HepG2 (cell line): ENCODE measurements around the gene CDO1. TPM values are rescaled to one million over a fixed set of nuclear protein-coding genes. Genes with fewer than 3 reads are reported as not detected.

Experiments
- ATAC-seq: fragments of 200-7000 bp; cut with Tn5 transposase; 3 replicates; pipeline ENCODE4 v1.9.1; 2020; ENCODE audit warnings: mild to moderate bottlenecking, moderate library complexity
- BruUV-seq: library from RNA; stranded (reverse); fragments of 400-500 nt; replicated peaks from 2 replicates; lab custom pipeline; 2021; lab: Mats Ljungman, UMichigan
- CTCF ChIA-PET: fragments of 300-600 bp; formaldehyde crosslinking; extraction: SDS; loops from one replicate; lab custom pipeline; 2021; ENCODE audit warnings: low total read pairs, inconsistent platforms, low intra/inter-chr PET ratio; lab: Yijun Ruan, JAX
- POLR2A ChIA-PET: fragments of 350-600 bp; sonication (Branson Sonifier 250); formaldehyde crosslinking; loops from one replicate; lab custom pipeline; 2020; ENCODE audit warnings: antibody characterized with exemption, inconsistent platforms; lab: Yijun Ruan, JAX
- DNase-seq: peaks from one replicate; pipeline ENCODE4 v3.0.0-alpha.2; 2015; ENCODE audit warnings: low spot score
- FAIRE-seq: peaks from 3 replicates; lab custom pipeline; 2011; peaks lifted over from hg19 to GRCh38; lab: Jason Lieb, UNC
- H2AFZ ChIP-seq: one replicate; pipeline ENCODE4 v1.6.1; 2011; ENCODE audit warnings: low read length, inconsistent platforms
- H3K27ac ChIP-seq: fragments of 300-600 bp; 3 replicates; pipeline ENCODE4 v1.8.0; 2011; ENCODE audit warnings: mixed run types, mild to moderate bottlenecking, mixed read lengths, low read length, inconsistent platforms; ENCODE audit not compliant: insufficient read depth; ENCODE audit errors: extremely low read length
- H3K27me3 ChIP-seq, 2 experiments: fragments of 200-600 bp in 1 of 2; 2 replicates in 1 of 2; 3 replicates in 1 of 2; pipeline versions ENCODE4 v1.6.0 to v1.8.0; 2011; ENCODE audit warnings: low read length in 2 of 2, mild to moderate bottlenecking in 2 of 2, moderate library complexity in 2 of 2, inconsistent platforms in 1 of 2; ENCODE audit not compliant: insufficient read depth in 2 of 2, control insufficient read depth in 1 of 2
- H3K36me3 ChIP-seq, 2 experiments: fragments of 200-600 bp in 1 of 2; replicated peaks in 1 of 2; 2 replicates in 1 of 2; 3 replicates in 1 of 2; pipeline versions ENCODE4 v1.5.1 to v1.8.0; 2011; ENCODE audit warnings: low read length in 2 of 2, inconsistent platforms in 1 of 2; ENCODE audit not compliant: insufficient read depth in 2 of 2, control insufficient read depth in 1 of 2
- H3K4me1 ChIP-seq: 2 replicates; pipeline ENCODE4 v1.5.1; 2012; ENCODE audit warnings: low read length, inconsistent platforms; ENCODE audit not compliant: insufficient read depth
- H3K4me2 ChIP-seq: 2 replicates; pipeline ENCODE4 v1.6.0; 2011; ENCODE audit warnings: low read depth, low read length, inconsistent platforms
- H3K4me3 ChIP-seq, 3 experiments: fragments of 200-600 bp in 1 of 3; sonication (generic), shearing (Covaris generic) in 1 of 3; replicated peaks in 1 of 3; 2 replicates each; pipeline ENCODE4 v1.5.1; 2011 to 2016; ENCODE audit warnings: low read length in 3 of 3, inconsistent platforms in 2 of 3, low read depth in 2 of 3, mild to moderate bottlenecking in 2 of 3, control low read depth in 1 of 3, mixed read lengths in 1 of 3; ENCODE audit not compliant: insufficient read depth in 1 of 3
- H3K79me2 ChIP-seq: one replicate; pipeline ENCODE4 v1.6.1; 2011; ENCODE audit warnings: low read length, inconsistent platforms; ENCODE audit not compliant: insufficient read depth
- H3K9ac ChIP-seq: 2 replicates; pipeline ENCODE4 v1.6.0; 2011; ENCODE audit warnings: mild to moderate bottlenecking, low read depth, low read length, inconsistent platforms; ENCODE audit not compliant: insufficient read depth
- H3K9me3 ChIP-seq: 2 replicates; pipeline ENCODE4 v1.5.1; 2012; ENCODE audit warnings: mild to moderate bottlenecking, low read length
- H4K20me1 ChIP-seq: 2 replicates; pipeline ENCODE4 v1.6.0; 2011; ENCODE audit warnings: inconsistent platforms, mild to moderate bottlenecking, low read length, moderate library complexity; ENCODE audit not compliant: insufficient read depth
- BCL6 ChIP-seq: IDR thresholded peaks from 2 replicates; pipeline ENCODE4 v1.6.1; 2016; ENCODE audit warnings: missing genetic modification reagents, missing compliant biosample characterization
- BRD4 ChIP-seq: sonication (generic); formaldehyde crosslinking; IDR thresholded peaks from 2 replicates; pipeline ENCODE4 v1.4.0; 2020; ENCODE audit warnings: missing genetic modification reagents
- CREB1 ChIP-seq, 2 experiments: fragments of 450-650 bp in 1 of 2; IDR thresholded peaks; 2 replicates each; pipeline ENCODE4 v1.6.1; 2016 to 2017; ENCODE audit warnings: control low read depth in 1 of 2, mild to moderate bottlenecking in 1 of 2, missing compliant biosample characterization in 1 of 2, missing genetic modification characterization in 1 of 2
- FOXP4 ChIP-seq: sonication (generic); formaldehyde crosslinking; IDR thresholded peaks from 2 replicates; pipeline ENCODE4 v1.4.0; 2020; ENCODE audit warnings: missing genetic modification reagents
- GABPA ChIP-seq, 2 experiments: IDR thresholded peaks; 2 replicates each; pipeline ENCODE4 v1.6.1; 2011 to 2016; ENCODE audit warnings: low read depth in 2 of 2, low read length in 1 of 2, missing biosample characterization in 1 of 2, missing genetic modification characterization in 1 of 2
- HIC2 ChIP-seq: sonication (generic); formaldehyde crosslinking; IDR thresholded peaks from 2 replicates; pipeline ENCODE4 v1.9.0; 2022; ENCODE audit warnings: low read depth, missing genetic modification reagents
- HMG20B ChIP-seq: conservative IDR thresholded peaks from 2 replicates; pipeline ENCODE4 v1.6.1; 2016; ENCODE audit warnings: missing genetic modification reagents, missing compliant biosample characterization
- KAT7 ChIP-seq: IDR thresholded peaks from 2 replicates; pipeline ENCODE4 v1.6.1; 2018; ENCODE audit warnings: borderline replicate concordance, missing compliant biosample characterization
- SMC3 ChIP-seq: IDR thresholded peaks from 2 replicates; pipeline ENCODE4 v1.6.1; 2011; ENCODE audit warnings: low read length, improper control_type of control experiment
- ZBTB44 ChIP-seq: sonication (generic); formaldehyde crosslinking; IDR thresholded peaks from 2 replicates; pipeline ENCODE4 v1.4.0; 2020; ENCODE audit warnings: missing genetic modification reagents
- ZGPAT ChIP-seq: IDR thresholded peaks from 2 replicates; pipeline ENCODE4 v1.6.1; 2016; ENCODE audit warnings: mild to moderate bottlenecking
- ZNF138 ChIP-seq: sonication (generic); formaldehyde crosslinking; IDR thresholded peaks from 2 replicates; pipeline ENCODE4 v1.5.0; 2020; ENCODE audit warnings: mild to moderate bottlenecking, low read depth, missing genetic modification reagents
- ZNF24 ChIP-seq: fragments of 450-650 bp; IDR thresholded peaks from 2 replicates; pipeline ENCODE4 v1.6.1; 2017; ENCODE audit warnings: antibody characterized with exemption, mild to moderate bottlenecking
- ZNF605 ChIP-seq: sonication (generic); formaldehyde crosslinking; IDR thresholded peaks from 2 replicates; pipeline ENCODE4 v1.8.0; 2022; ENCODE audit warnings: mild to moderate bottlenecking, missing genetic modification reagents
- ZNF850 ChIP-seq: sonication (generic); formaldehyde crosslinking; conservative IDR thresholded peaks from 2 replicates; pipeline ENCODE4 v1.9.0; 2021; ENCODE audit warnings: mild to moderate bottlenecking, missing genetic modification reagents
- WGBS: methylation state at CpG from one replicate; pipeline ENCODE4 v1.1.6; 2017; ENCODE audit warnings: low lambda C conversion rate; 5-methylcytosine and 5-hydroxymethylcytosine counted together
- in situ Hi-C: cut with HindIII; loops from 2 replicates; pipeline ENCODE4 v1.10.0; 2017; ENCODE audit warnings: low pct_unique_long_range_greater_than_20kb; ENCODE audit not compliant: extremely low pct_ligation_motif_present
- intact Hi-C: fragments of 100-400 bp; cut with micrococcal nuclease; formaldehyde crosslinking; loops from one replicate; pipeline ENCODE4 v1.10.0; 2022; ENCODE audit not compliant: unreplicated experiment
- polyA plus RNA-seq, 8 experiments: library from polyadenylated mRNA; depleted of rRNA in 3 of 8; stranded (reverse) in 7 of 8; unstranded in 1 of 8; fragments of >200 nt; fragmentation: Illumina TruSeq in 4 of 8; extraction: Trizol in 4 of 8; gene quantifications; 2 replicates each; pipeline versions ENCODE4 v1.2.1 to v1.2.3, GENCODE V29; 2011 to 2016; ENCODE audit warnings: low read depth in 4 of 8, missing spikeins in 1 of 8, mixed read lengths in 1 of 8; ENCODE audit not compliant: insufficient read depth in 1 of 8
- total RNA-seq, 5 experiments: library from RNA; depleted of rRNA; stranded (reverse); fragments of >200 nt; fragmentation: Illumina TruSeq; extraction: Trizol; gene quantifications; 2 replicates each; pipeline ENCODE4 v1.2.3, GENCODE V29; 2016; ENCODE audit warnings: low read depth in 1 of 5
- TF ChIP-seq, protein P1 (sequence below): IDR thresholded peaks from 2 replicates; pipeline ENCODE4 v1.6.1; 2016; ENCODE audit warnings: mild to moderate bottlenecking, missing biosample characterization, missing genetic modification reagents

Gene CDO1
- total and polyA plus RNA-seq, 2 of the 13 experiments (the other 11 are each of a cell fraction or from before 2014, with no cell fraction given), result 3.2 to 4.4 TPM

DNA sequence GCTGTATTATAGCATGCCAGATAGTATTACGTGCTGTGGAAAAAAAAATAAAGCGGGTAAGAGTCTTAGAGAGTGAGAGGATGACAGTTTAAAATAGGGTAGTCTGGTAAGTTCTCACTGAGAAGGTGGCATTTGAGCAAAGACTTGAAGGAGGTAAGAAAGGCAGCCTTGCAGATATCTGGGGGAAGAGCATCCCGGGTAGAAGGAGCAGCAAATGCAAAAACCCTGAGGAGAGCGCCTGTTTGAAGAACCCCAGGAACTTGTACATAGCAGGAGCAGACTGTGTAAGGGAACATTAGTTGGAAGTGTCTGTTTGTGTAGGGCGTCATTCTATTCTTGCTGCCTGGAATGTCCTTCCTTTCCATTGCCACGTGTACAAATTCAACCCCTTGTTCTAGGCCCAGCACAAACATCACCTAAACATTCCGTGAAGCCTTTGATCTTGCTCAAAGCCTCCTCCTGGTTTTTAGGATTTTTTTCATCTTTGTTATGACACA is 27.9 kb upstream of the CDO1 start:
- peak; percentile 7; the same call in 1 of the 3 replicates for ATAC-seq
- Histone ChIP-seq H3K79me2 (peaks cover 91% of the 10 kb centered on the region), H3K9me3 (no peaks in the 10 kb centered on the region), H2AFZ (no peak overlapping the region), H3K4me1 (peaks cover 61% of the 10 kb centered on the region), H3K4me2 (peak overlapping the region; percentile 77), H3K4me3 (peak overlapping the region; percentile 18 to 98 (median 91)), H3K27ac (peak overlapping the region; percentile 60), H3K27me3 (no peaks in the 10 kb centered on the region; a peak in 1 of 5 replicates), H4K20me1 (peaks cover under 1% of the 10 kb centered on the region), H3K36me3 (no peaks in the 10 kb centered on the region), H3K9ac (peak overlapping the region; percentile 94)
- ChIA-PET POLR2A (no interaction called here), CTCF (no interaction called here)
- in situ Hi-C loops (loop anchor here (25.0 kb wide), 1 partner anchor 218 kb away; no protein-coding TSS in a partner anchor), intact Hi-C loops (loop anchor here (5.0 kb wide), 2 partner anchors 243 to 302 kb away; partner anchors contain the start of genes COMMD10 and FEM1C)
- no TSS peak for BruUV-seq
- FAIRE-seq, result peak; percentile 43
- WGBS, result 16% methylated on average over 7 of the region's 7 CpGs
- DNase-seq, result peak; percentile 86
- no peak for TF ChIP-seq ZNF138
- no peak for TF ChIP-seq GABPA (IDR thresholded peaks at IDR 0.05; ENCODE audit: low read depth, low read length)
- TF ChIP-seq GABPA (CRISPR knock-in tag; IDR thresholded peaks at IDR 0.05; ENCODE audit: low read depth), result no peak
- TF ChIP-seq FOXP4, result peak; percentile 58
- TF ChIP-seq KAT7, result 0 out of 2 replicates have a peak, but pooled peaks have one; percentile 28
- no peak for TF ChIP-seq HMG20B
- no peak for TF ChIP-seq ZNF850 (CRISPR knock-in tag)
- TF ChIP-seq BRD4, result no peak
- peak; percentile 61; the same call in 1 of the 2 replicates for TF ChIP-seq BCL6
- TF ChIP-seq ZBTB44 (CRISPR knock-in tag), result no peak
- no peak for TF ChIP-seq CREB1 (IDR thresholded peaks at IDR 0.05)
- TF ChIP-seq CREB1 (CRISPR knock-in tag; IDR thresholded peaks at IDR 0.05), result 0 out of 2 replicates have a peak, but pooled peaks have one; percentile 36
- TF ChIP-seq ZNF605 (CRISPR knock-in tag), result no peak
- TF ChIP-seq ZNF24, result no peak
- no peak for TF ChIP-seq SMC3
- no peak for TF ChIP-seq HIC2 (CRISPR knock-in tag)
- TF ChIP-seq, protein P1, sequence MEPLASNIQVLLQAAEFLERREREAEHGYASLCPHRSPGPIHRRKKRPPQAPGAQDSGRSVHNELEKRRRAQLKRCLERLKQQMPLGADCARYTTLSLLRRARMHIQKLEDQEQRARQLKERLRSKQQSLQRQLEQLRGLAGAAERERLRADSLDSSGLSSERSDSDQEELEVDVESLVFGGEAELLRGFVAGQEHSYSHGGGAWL (CRISPR knock-in tag), result no peak
- peak; percentile 54 for TF ChIP-seq ZGPAT
